Stimulated activated CD8-positive, alpha-beta memory T cell treated with anti-CD3 and anti-CD28 coated beads, Interleukin-12 subunit alpha, Interleukin-12 subunit beta, amount 100 ng/mL, for 24 hours (primary cell): ENCODE data around the gene TNNI3.
"Not testable (repeated sequence)": the region's sequence is repeated elsewhere in the genome, so short reads cannot be mapped to it uniquely, and the experiment has no call there.

Experiments used
- DNase-seq: peaks from one replicate; pipeline ENCODE4 v3.0.0-alpha.2; 2020; ENCODE audit errors: extremely low read depth

The TNNI3 gene

DNA sequence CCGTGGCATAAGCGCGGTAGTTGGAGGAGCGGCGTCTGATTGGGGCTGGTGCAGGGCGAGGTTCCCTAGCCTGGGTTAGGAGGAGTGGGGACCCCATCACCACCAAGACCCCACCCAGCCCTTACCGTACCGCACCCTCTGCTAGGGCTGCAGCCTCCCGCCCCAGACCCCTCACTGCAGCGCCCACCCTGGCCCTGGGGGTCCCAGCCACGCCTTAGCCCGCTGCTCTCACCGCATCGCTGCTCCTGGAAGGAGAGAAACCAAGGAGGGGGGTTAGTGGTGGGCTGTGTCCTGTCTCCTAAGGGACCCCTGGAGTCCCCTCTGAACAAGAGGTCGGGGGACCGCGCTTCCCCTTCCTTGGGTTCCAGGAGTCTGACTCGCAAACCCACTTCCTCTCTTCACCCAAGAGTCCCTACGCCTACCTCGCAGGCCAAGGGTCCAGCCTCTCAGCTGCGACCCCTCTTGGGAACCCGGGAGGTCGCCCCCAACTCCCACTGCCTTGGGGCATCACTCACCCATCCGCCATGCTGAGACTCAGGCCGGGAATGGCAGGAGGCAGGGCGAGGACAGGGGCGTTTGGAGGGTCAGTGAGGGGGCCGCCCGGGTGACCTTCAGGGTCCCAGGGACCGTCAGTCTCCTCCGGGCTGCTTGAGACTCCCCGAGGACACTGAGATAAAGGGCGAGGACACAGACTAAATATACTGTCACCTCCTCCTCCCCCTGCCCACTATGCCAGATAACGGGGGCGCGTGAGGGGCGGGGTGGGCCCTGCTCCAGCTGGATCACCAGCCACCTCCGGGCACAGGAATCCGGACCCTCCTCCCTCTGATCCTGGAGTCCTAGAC is at the start of gene TNNI3:
TNNI3 (minus strand) TSS at position 669 of the 845 bp plus-strand sequence; CDS start at position 526, 143 bp downstream.
- DNase-seq: no peak

DNA sequence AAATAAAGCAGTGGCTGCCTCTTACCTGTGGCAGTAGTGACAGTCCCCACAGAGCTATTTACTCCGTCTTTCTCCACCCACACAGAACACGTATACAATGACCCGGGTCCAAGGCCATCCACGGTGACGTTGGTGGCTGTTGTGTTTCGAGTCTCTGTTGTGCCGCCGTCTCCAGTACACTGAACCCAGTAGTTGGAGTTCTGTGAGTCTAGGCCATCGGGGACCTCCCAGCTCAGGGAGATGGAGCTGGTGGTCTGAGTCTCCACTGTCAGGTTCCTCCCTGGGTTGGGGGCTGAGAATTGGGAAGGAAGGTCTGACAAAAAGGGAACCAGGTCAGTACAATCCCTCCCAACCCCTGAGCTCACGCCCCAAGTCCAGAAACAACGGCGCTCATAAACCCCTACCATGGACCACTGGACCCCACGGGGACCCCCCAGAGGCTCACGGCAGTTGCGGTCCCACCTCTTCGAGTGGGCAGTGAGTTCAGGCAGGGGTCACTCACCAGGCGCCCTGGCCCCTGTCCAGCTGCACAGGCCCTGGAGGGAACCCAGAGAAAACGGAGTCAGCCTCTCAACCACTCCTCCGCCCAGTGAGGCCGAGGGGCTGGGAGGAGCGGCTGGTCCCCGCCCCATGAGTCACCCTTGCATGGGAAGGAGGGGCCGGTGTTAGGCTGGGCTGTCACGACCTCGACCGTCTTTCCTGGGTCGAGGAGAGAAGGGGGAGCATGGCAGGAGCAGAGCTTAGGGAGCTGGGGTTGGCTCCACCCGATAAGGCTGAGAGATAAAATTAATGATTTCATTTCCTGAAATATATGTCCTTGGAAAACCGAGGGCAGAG is 49.4 kb upstream of the TNNI3 start:
- DNase-seq: no peak

DNA sequence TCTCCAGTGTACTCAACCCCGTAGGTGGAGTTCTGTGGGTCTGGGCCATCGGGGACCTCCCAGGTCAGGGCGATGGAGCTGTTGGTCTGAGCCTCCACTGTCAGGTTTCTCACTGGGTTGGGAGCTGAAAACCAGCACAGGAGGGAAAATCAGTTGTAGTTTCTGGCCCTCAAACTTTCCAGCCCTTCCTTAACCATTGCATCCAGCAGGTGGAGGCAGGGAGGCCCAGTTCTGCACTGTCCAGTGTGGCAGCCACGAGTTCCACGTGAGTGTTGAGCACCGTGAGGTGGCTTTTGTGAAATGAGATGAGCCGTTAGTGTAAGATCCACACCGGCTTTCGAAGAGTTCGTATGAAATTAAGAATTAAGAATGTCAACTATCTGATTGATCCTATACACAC is 44.7 kb upstream of the TNNI3 start:
- DNase-seq: not testable (repeated sequence)

DNA sequence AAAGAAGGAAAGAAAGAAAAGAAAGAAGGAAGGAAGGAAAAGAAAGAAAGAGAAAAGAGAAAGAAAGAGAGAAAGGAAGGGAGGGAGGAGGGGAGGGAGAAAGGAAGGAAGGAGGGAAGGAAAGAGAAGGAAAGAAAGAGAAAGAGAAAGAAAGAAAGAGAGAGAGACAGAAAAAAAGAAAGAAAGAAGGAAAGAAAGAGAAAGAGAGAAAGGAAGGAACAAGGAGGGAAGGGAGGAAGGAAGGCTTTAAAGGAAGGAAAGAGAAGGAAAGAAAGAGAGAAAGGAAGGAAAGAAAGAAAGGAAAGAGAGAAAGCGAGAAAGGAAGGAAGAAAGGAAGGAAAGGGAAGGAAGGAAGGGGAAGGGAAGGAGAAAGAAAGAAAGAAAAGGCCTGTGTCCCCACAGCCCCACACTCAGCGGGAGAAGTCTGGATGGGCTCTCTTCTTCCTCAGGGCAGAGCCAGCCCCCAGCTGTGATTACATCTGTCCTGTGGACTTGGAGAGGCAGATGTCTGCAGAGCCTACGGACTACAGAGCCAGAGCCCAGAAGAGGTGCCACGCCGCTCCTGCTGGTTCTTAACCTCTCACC is 42.2 kb upstream of the TNNI3 start:
- DNase-seq: no peak

DNA sequence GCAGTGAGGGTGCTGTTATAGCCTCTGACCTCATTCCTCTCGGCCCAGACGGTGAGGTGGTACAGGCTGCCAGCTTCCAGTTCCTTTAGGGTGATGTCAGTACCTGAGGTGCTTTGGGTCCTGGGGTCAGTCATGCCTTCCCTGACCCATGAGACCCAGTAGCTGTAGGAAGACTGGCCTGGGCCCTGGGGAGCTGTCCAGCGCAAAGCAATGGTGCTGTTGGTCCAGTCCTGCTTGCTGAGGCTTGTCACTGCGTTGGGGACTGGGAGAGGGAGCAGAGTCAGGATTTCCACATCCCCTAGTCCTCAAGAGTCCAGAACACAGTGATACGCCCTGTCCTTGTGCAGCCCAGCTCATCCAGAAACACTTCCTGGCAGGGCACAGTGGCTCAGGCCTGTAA is 41.1 kb upstream of the TNNI3 start:
- DNase-seq: no peak

DNA sequence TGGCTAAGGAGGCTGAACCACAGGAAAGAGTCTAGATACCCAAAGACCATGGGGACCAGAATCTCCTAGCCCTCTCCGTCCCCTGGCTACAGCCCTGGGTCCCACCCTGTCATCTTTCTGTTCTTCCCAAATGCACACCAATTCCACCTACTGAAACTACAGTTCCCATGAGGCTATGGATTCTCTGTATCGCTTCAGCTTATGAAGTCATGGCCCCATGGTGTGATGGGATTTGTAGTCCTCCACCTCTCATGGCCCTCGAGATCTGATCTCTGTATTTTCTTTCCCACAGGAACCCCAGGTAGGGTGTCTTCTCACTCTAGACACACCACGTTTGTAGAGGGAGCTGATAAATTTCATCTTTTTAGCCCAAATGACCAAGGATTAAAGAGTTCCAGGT is 40.0 kb upstream of the TNNI3 start:
- no peak for DNase-seq

DNA sequence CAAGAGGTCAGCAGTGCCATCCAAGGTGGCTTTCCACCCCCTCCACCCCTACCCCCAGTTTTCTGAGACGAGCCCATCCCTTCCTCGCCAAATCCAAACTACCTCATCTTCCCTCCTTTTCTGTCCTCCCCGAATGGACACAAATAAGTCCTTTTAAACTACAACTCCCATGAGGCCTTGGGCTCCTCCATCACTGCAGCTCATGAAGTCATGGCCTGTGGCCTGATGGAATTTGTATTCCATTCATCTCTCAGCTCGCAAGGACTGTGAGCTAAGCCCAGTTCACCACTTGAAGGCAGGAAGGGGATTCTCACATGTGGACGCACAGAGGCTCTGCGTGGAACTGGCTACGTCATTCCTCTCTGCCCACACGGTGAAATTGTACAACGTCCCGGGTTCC is 39.3 kb upstream of the TNNI3 start:
- DNase-seq: no peak

DNA sequence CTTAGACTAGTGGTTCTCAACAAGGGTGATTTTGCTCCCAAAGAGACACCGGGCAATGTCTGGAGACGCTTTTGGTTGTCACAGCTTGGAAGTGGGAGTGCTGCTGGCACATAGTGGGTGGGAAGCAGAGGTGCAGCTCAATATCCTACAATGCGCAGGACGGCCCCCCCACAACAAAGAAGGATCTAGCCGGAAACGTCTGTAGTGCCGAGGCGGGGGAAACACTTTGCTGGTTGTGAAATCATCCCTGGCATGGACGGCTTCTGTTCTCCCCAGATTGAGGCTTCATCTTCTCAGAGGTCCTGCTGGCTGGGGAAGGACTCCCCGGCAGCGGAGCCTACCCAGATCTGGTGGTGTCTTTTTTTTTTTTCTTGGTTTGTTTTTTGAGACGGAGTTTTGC is 35.9 kb upstream of the TNNI3 start:
- no peak for DNase-seq

DNA sequence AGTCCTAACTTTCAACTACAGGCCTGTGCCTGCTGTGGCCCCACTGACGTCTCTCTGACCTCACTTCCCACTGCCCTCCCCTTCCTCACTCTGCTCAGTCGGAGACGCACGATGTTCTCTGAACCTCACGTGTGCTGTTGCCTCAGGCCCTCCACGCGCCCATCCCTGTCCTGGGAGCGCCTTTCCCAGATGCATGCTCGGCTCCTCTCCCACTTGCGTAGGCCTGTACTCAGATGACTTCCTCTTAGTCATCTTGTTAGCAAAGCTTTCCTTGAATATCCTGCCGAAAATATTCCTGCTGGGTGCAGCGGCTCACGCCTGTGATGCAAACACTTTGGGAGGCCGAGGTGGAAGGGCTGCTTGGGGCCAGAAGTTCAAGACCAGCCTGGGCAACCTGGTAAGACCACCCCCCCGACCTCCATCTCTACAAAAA is 31.9 kb upstream of the TNNI3 start:
- DNase-seq: no peak

DNA sequence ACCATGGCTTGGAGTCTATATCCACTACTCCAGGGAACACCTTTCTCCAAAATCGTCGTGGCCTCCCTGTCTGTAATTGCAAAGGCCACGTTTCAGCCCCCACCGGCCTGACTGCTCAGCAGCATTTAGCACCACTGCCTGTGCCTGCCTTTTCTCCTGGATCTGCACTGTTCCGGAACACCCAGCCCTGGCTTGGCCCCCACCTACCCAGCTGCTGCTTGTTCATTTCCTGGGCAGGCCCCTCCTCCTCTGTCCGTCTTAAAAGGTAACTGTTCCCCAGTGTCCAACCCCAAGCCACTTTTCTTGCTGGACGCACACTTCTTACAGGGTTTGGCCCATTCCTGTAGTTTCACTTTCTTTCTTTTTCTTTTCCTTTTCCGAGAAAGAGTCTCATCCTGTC is 31.1 kb upstream of the TNNI3 start:
- DNase-seq: no peak

DNA sequence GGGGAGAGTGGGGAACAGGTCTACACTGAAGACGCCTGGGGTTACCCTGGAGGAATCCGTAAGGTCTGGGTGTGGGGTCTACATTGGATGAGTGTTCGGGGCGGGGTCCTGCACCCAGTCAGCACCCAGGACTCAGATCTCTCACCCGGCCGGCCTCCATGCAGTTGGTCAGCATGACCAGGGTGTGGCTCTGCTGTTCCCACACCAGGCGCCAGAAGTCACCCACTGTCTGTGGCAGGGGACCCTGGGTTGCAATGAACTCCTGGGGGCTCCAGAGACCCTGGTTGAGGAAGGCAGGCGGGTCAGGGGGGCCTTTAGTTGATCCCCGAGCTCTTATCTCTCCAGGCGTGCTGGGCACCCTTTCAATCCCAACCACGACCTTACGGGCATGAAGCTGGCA is 28.5 kb upstream of the TNNI3 start:
- no peak for DNase-seq

DNA sequence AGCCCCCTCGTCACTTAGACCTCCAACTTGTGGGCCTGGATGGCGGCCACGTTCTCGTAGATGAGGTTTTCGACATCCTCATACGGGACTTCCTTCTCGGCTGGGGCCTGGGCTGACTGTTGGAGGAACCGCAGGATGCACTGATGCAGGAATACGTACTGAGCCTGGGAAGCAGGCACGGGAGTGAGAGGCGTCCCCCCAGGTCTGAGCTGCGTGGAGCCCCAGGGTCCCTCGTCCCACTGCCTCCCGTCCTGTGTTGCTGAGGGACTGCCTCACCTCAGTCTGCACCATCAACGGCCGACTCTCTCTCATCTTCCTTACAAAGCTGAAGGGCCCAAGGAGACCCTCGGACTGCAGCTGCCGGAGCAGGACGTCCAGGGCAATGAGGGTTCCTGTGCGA is 24.2 kb upstream of the TNNI3 start:
- no peak for DNase-seq

DNA sequence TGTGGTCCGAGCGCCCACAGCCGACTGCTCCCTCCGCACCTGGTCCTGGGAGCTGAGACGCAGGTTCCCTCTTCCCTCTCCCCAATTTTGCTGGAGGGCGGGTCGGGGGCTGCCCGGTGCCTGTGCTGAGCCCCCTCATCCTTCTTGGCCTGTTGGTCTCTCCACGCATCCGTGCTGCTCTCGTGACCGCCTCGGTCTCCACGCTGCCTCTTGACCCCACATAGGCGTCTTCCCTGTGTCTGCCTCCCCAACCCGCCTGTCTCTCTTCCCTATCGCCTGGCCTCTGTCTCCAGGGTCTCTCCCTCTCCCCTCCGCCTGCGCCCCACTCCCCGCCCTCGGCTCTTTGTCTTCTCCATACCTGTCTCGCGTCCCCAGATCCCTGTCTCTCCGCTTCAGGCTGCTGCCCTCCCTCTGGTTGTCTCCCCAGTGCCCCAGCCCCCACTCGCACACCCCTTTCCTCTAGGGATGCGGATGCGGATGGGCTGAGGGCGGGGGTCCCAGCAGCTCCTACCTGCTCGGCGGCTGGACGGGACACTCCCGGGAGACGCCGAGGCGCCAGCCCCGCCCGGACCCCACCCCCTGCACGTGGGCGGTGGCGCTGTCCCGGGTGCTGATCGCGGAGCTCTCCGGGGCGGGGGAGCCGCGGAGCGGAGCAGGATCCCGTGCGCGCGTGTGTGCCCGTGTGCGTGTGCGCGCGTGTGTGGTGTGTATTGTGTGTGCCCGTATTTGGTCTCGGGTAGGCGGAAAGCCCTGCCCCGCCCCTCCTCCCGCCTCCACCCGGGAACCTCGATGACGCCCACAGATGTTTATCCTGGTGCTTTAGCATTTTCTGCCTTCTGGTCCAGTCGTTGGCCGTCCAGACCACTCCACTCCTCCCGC is 22.3 kb upstream of the TNNI3 start, which contains the start of gene SYT5:
SYT5 (minus strand) TSS at position 684 of the 879 bp plus-strand sequence. CDS start 1,248 bp downstream, outside the sequence.
- DNase-seq: no peak

DNA sequence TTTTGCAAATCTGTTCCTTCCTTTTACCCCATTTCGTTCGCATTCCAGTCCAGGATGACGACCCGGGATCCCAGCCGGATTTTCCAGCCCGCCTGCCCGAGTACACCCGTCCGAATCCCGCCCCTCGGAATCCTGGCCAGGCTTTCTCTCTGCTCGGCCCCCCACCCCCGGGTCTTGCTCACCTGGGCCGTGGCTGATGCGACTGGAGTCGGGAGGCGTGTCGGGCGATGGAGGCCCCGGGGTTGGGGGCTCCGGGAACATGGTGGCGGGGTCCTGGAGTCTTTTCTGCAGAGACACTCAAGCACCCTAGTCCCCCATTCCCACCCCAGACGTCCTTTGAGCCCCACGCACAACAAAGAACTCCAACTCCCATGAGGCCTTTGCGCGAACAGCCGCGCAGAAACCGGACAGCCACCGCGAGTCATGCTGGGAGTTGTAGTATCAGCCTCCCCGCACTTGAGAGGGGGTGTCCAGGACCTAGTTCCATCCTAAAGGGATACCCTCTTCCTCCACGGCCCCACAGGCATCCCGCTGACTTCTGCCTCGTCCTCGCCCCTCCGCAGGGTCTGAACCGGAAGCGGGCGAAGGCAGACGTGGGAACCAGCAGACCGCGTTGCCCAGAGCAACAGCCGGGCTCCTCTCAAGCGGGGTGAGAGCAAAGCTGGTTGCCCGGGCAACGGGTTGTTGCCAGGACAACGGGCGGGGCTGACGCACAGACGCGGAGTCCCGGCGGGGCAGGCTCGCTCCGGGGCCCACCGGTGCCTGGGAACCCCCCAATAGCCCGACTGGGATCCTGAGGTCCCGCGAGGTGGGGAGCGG is 21.5 kb upstream of the TNNI3 start:
- DNase-seq: peak; percentile 78

DNA sequence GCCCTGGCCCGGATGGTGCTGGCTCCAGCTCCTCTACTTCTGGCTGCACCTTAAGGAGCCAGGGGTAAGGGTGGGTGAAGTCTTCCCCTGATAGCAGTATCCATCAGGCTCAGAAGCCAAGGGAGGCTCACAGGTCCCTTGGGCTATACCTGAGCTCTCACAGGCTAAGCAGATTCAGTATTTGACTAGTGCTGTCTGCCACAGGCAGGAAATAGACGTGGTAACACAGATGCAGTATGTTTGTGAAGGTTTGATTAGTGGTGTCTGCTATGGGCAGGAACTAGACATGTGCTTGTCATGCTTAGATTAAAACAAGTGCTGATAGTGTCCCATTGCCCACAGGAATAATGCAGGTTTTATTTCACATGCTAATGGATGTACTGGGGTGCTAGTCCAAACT is 18.5 kb upstream of the TNNI3 start:
- no peak for DNase-seq

DNA sequence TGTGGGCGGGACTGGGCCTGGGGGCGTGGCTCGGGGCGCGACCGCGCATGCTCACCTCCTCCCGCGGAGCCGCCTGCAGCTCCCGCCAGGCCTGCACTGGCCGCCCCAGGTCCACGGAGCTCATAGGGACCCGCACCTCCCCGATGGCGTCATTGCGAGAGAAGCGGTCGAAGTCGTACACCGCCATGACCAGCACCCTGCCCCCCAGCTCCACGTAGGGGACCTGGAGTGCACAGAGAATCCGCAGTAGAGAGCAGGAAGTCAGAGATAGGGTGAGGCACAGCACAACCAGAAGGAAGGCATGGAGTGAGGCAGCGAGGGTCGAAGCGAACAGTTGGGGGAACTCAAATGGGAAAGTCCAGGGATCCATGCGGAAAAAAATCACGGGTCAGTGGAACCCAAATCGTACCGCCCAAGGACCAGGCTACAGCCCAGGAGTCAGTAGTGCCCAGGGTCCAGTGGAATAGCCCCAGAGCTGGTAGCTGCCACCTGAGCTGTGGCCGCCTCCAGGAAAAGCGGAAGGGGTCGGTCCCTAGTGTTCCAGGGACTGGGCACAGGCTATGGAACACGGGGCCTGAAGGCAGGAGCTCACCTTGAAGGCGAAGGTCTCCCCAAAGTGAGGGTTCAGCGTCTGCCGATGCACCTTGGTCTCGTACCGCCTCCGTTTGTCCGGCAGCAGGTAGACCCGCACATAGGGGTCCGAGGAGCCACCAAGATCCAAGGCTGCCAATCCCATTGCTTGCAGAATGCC is 17.8 kb upstream of the TNNI3 start:
- no peak for DNase-seq

DNA sequence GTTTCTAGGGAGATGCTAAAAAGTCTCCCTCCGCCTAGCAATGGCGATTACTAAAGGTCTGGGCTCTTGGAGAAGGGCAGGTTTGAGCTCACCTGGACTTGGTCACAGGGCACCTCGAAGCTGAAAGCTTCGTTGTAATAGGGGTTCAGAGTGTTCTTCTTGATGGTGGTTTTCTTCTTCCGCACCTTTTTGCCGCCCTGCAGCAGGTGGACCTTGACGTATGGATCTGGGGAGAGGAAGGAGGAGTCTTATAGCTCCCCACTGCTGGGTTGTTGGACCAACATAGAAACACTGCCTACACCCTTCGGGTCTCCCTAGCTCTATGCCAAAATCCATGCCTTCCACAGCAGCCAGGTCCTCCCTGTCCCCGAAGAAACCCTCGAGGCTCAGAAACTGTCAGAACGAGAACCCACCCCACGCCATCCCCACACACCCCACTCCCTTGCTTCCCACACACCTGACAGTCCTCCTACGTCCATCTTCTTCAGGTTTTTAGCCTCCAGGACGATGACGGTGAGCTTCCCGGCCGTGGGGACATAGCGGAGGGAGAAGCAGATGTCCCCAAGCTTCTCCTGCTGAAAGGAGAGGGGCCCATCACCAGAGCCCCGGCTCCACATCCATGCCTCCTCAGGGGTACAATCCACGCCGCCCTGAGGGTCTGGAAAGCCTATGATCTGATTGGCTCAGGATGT is 17.0 kb upstream of the TNNI3 start:
- DNase-seq: no peak

DNA sequence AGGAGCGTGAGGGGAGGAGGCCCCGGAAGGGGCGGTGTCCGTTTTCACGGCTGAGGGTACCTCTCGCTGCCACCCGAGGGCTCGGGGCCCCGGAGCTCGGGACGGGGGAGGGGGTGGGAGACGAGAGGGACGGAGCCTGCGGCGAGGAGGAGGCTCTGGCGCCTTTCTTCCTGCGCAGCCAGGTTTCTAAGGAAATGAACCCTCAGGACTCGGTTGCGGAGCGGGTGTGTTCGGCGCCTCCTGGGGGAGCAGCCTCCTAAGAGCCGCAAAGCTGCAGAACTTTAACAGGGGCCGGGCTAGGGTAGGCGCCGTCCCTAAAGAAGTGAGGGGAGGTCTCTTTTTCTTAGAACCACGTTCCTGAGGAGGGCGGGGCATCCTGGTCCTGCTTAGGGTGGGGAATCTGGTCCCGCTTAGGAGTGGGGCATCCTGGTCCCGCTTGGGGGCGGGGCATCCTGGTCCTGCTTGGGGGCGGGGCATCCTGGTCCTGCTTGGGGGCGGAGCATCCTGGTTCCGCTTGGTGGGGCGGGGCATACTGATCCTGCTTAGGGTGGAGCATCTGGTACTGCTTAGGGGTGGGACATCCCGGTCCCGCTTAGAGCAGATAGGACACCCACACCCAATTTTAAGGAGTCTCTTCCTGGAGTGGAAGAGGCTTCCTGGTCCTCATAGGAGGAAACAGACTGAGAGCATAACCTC is 16.3 kb upstream of the TNNI3 start:
- no peak for DNase-seq
